SK-N-SH (cell line): Measurements from ENCODE around the gene TJP1. TPM values are rescaled to one million over a fixed set of nuclear protein-coding genes. Genes with fewer than 3 reads are reported as not detected.

ENCODE experiments used
- CTCF ChIA-PET: fragments of 300-600, 350-600 bp; formaldehyde crosslinking; extraction: SDS; loops from one replicate; lab custom pipeline; 2021; lab: Yijun Ruan, JAX
- POLR2A ChIA-PET: fragments of 350-600 bp; sonication (Branson Sonifier 250); formaldehyde crosslinking; extraction: SDS; loops from one replicate; lab custom pipeline; 2020; ENCODE audit warnings: antibody characterized with exemption, inconsistent platforms; lab: Yijun Ruan, JAX
- DNase-seq: peaks from one replicate; pipeline ENCODE4 v3.0.0; 2012
- H2AFZ ChIP-seq: fragments of 200-600 bp; sonication (generic); 2 replicates; pipeline ENCODE4 v1.8.1; 2016; ENCODE audit warnings: antibody characterized with exemption, mild to moderate bottlenecking, low read depth
- H3F3A ChIP-seq: fragments of 200-600 bp; sonication (generic); replicated peaks from 2 replicates; pipeline ENCODE3; 2016; ENCODE audit warnings: antibody characterized with exemption, mild to moderate bottlenecking; ENCODE audit not compliant: insufficient read depth
- H3K27ac ChIP-seq, 2 experiments: fragments of 200-500 bp in 1 of 2; fragments of 200-600 bp in 1 of 2; sonication (Bioruptor generic) in 1 of 2; sonication (generic), shearing (Covaris generic) in 1 of 2; 2 replicates each; pipeline versions ENCODE4 v1.5.1 to v1.6.1; 2014 to 2016; ENCODE audit warnings: low read depth in 2 of 2, inconsistent platforms in 1 of 2, low read length in 1 of 2, mild to moderate bottlenecking in 1 of 2, mixed read lengths in 1 of 2
- H3K27me3 ChIP-seq: fragments of 200-600 bp; sonication (generic), shearing (Covaris generic); 2 replicates; pipeline ENCODE4 v1.6.1; 2016; ENCODE audit warnings: mixed run types; ENCODE audit not compliant: insufficient read depth
- H3K36me3 ChIP-seq, 2 experiments: fragments of 200-500 bp in 1 of 2; fragments of 200-600 bp in 1 of 2; sonication (Bioruptor generic) in 1 of 2; sonication (generic) in 1 of 2; replicated peaks in 1 of 2; 2 replicates each; pipeline versions ENCODE3 to v1.5.1; 2014 to 2016; ENCODE audit warnings: low read length in 1 of 2, mild to moderate bottlenecking in 1 of 2; ENCODE audit not compliant: insufficient read depth in 2 of 2, control insufficient read depth in 1 of 2
- H3K4me1 ChIP-seq, 2 experiments: fragments of 200-500 bp in 1 of 2; fragments of 200-600 bp in 1 of 2; sonication (Bioruptor generic) in 1 of 2; sonication (generic), shearing (Covaris generic) in 1 of 2; 2 replicates each; pipeline versions ENCODE4 v1.5.1 to v1.6.1; 2014 to 2016; ENCODE audit warnings: low read depth in 1 of 2, low read length in 1 of 2, mixed run types in 1 of 2; ENCODE audit not compliant: insufficient read depth in 2 of 2, control insufficient read depth in 1 of 2
- H3K4me2 ChIP-seq: fragments of 200-600 bp; sonication (generic), shearing (Covaris generic); 2 replicates; pipeline ENCODE4 v1.6.1; 2017; ENCODE audit warnings: mixed run types
- H3K4me3 ChIP-seq, 2 experiments: fragments of 200-500 bp in 1 of 2; fragments of 200-600 bp in 1 of 2; sonication (Bioruptor generic) in 1 of 2; sonication (generic), shearing (Covaris generic) in 1 of 2; 2 replicates each; pipeline versions ENCODE4 v1.5.1 to v1.8.1; 2014 to 2016; ENCODE audit warnings: low read depth in 2 of 2, inconsistent platforms in 1 of 2, low read length in 1 of 2, mild to moderate bottlenecking in 1 of 2, mixed read lengths in 1 of 2, moderate library complexity in 1 of 2
- H3K79me2 ChIP-seq: fragments of 200-600 bp; sonication (generic); 2 replicates; pipeline ENCODE4 v1.8.1; 2017; ENCODE audit warnings: mild to moderate bottlenecking; ENCODE audit not compliant: insufficient read depth
- H3K9ac ChIP-seq: fragments of 200-600 bp; sonication (generic); 2 replicates; pipeline ENCODE4 v1.6.1; 2017; ENCODE audit warnings: mixed run types
- H3K9me2 ChIP-seq: fragments of 200-600 bp; sonication (generic); 2 replicates; pipeline ENCODE4 v1.6.1; 2017; ENCODE audit warnings: mixed run types
- H3K9me3 ChIP-seq: fragments of 200-600 bp; sonication (generic); 2 replicates; pipeline ENCODE4 v1.6.1; 2017; ENCODE audit warnings: mixed run types, mild to moderate bottlenecking, moderate library complexity
- H4K20me1 ChIP-seq: fragments of 200-600 bp; sonication (generic); 2 replicates; pipeline ENCODE4 v1.6.1; 2017; ENCODE audit warnings: mild to moderate bottlenecking, mixed run types; ENCODE audit not compliant: insufficient read depth
- ELF1 ChIP-seq: IDR thresholded peaks from 2 replicates; pipeline ENCODE4 v1.4.0; 2012
- EP300 ChIP-seq, 2 experiments: IDR thresholded peaks; 2 replicates each; pipeline versions ENCODE4 v1.4.0 to v1.6.1; 2012; ENCODE audit warnings: borderline replicate concordance in 1 of 2, low read depth in 1 of 2, low read length in 1 of 2
- FOSL2 ChIP-seq: IDR thresholded peaks from 2 replicates; pipeline ENCODE4 v1.4.0; 2012; ENCODE audit warnings: low read depth, mild to moderate bottlenecking, moderate library complexity, borderline replicate concordance
- FOXJ3 ChIP-seq: sonication (generic); formaldehyde crosslinking; IDR thresholded peaks from 2 replicates; pipeline ENCODE4 v1.5.1; 2020; ENCODE audit warnings: mild to moderate bottlenecking, missing genetic modification reagents
- FOXM1 ChIP-seq: IDR thresholded peaks from 2 replicates; pipeline ENCODE4 v1.4.0; 2012; ENCODE audit warnings: low read depth, mild to moderate bottlenecking
- GATA2 ChIP-seq: sonication (generic); formaldehyde crosslinking; IDR thresholded peaks from 2 replicates; pipeline ENCODE4 v1.5.0; 2020; ENCODE audit warnings: mild to moderate bottlenecking, missing genetic modification reagents
- IRF3 ChIP-seq: fragments of 150-350 bp; IDR thresholded peaks from 2 replicates; pipeline ENCODE4 v1.6.1; 2016; ENCODE audit warnings: mild to moderate bottlenecking, low read depth, low read length
- MEF2A ChIP-seq: IDR thresholded peaks from 2 replicates; pipeline ENCODE4 v1.4.0; 2012; ENCODE audit warnings: low read depth, borderline replicate concordance
- MXI1 ChIP-seq: IDR thresholded peaks from 2 replicates; pipeline ENCODE4 v1.6.1; 2012; ENCODE audit warnings: mild to moderate bottlenecking, low read depth, low read length, improper control_type of control experiment
- NFIC ChIP-seq: IDR thresholded peaks from 2 replicates; pipeline ENCODE4 v1.4.0; 2012; ENCODE audit warnings: borderline replicate concordance
- RAD21 ChIP-seq: IDR thresholded peaks from 2 replicates; pipeline ENCODE4 v1.6.1; 2012; ENCODE audit warnings: mild to moderate bottlenecking, low read length
- RCOR1 ChIP-seq: fragments of 150-350 bp; IDR thresholded peaks from 2 replicates; pipeline ENCODE4 v1.6.1; 2017; ENCODE audit warnings: antibody characterized with exemption, low read length
- SIN3A ChIP-seq: IDR thresholded peaks from 2 replicates; pipeline ENCODE4 v1.6.1; 2012; ENCODE audit warnings: low read depth, mild to moderate bottlenecking, low read length, moderate library complexity, borderline replicate concordance
- TCF12 ChIP-seq: IDR thresholded peaks from 2 replicates; pipeline ENCODE4 v1.4.0; 2012
- WGBS: methylation state at CpG from one replicate; pipeline ENCODE4 v1.1.6; 2017; ENCODE audit warnings: low lambda C conversion rate; 5-methylcytosine and 5-hydroxymethylcytosine counted together
- polyA plus RNA-seq, 3 experiments: library from polyadenylated mRNA; depleted of rRNA; stranded (reverse); fragments of >200 nt; gene quantifications; 2 replicates each; pipeline ENCODE4 v1.2.3, GENCODE V29; 2012
- TF ChIP-seq, protein P1 (sequence below): fragments of 150-350 bp; IDR thresholded peaks from 2 replicates; pipeline ENCODE4 v1.6.1; 2017; ENCODE audit warnings: antibody characterized with exemption, low read length, low read depth, borderline replicate concordance
- TF ChIP-seq, protein P2 (sequence below): IDR thresholded peaks from 2 replicates; pipeline ENCODE4 v1.4.0; 2012; ENCODE audit warnings: low read depth
- TF ChIP-seq, protein P3 (sequence below): fragments of 200-600 bp; sonication (generic); IDR thresholded peaks from 2 replicates; pipeline ENCODE4 v1.6.1; 2017; ENCODE audit warnings: antibody characterized with exemption, mild to moderate bottlenecking, moderate library complexity

TJP1 gene
- polyA plus RNA-seq, 1 of the 3 experiments (the other 2 are of a cell fraction), result 17.5 TPM

GRCh38 chr15:29692527-29692926 is 129.7 kb downstream of the TJP1 start:
- 79% methylated on average over 2 of the region's 2 CpGs for WGBS
- CTCF ChIA-PET, result interaction anchor here (1.0 kb wide), 1 partner anchor 22 kb away, joined by 3 read pairs; no protein-coding TSS in a partner anchor

DNA sequence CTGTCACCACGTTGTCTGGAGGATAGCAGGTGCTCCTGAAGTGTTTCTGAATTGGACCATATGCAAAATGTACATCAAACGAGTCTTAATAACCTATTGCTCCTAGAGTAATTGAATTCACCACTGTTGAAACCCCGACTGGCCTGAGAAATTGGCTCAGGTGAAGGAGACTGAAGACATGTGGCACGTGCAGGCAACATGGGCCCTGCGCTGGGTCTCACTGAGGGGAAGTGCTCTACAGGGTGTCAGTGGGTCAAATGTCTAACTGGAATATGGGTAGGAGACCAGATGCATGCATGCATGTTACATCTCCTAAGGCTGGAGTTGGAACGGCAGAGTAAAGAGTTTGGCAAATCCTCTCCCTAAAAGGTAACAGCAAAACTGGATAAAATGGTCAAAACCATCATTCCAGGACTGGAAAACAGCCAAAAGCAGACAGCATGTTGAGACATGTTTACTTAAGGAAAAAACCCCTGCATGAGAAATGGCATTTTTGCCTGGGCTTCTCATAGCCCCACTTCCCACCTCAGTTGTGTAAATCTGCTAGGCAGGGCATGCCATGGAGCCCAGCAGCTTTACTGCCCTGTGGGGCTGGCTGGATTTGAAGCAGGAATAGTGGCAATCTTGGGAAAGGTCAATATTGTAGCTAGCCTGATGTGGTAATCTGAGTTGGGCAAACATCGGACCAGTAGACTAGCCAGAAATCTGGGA is 131.3 kb downstream of the TJP1 start:
- no peak for DNase-seq
- no peaks in the 10 kb centered on the region for H3K9me3 ChIP-seq
- H3K27ac ChIP-seq, result no peak overlapping the region; a peak in 1 of 4 replicates
- H4K20me1 ChIP-seq, result no peaks in the 10 kb centered on the region
- no peaks in the 10 kb centered on the region for H3K27me3 ChIP-seq
- no peak overlapping the region for H2AFZ ChIP-seq
- no peak overlapping the region for H3K4me3 ChIP-seq
- no peak overlapping the region for H3K4me2 ChIP-seq
- peaks cover 0 to 10% of the 10 kb centered on the region in 2 experiments for H3K36me3 ChIP-seq
- ChIA-PET CTCF (no interaction called here), POLR2A (no interaction called here)
- peaks cover 34% of the 10 kb centered on the region for H3F3A ChIP-seq
- 91% methylated on average over 7 of the region's 7 CpGs for WGBS
- H3K79me2 ChIP-seq, result no peaks in the 10 kb centered on the region
- H3K4me1 ChIP-seq, result peaks cover 11 to 16% of the 10 kb centered on the region in 2 experiments; a peak in 3 of 4 replicates
- TF ChIP-seq TCF12, result no peak
- no peak for TF ChIP-seq MXI1
- no peak for TF ChIP-seq FOXM1
- no peak for TF ChIP-seq SIN3A
- TF ChIP-seq FOSL2, result no peak
- no peak for TF ChIP-seq IRF3
- no peak for TF ChIP-seq FOXJ3 (CRISPR knock-in tag)
- no peak for TF ChIP-seq RAD21
- TF ChIP-seq, protein P1, sequence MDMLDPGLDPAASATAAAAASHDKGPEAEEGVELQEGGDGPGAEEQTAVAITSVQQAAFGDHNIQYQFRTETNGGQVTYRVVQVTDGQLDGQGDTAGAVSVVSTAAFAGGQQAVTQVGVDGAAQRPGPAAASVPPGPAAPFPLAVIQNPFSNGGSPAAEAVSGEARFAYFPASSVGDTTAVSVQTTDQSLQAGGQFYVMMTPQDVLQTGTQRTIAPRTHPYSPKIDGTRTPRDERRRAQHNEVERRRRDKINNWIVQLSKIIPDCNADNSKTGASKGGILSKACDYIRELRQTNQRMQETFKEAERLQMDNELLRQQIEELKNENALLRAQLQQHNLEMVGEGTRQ, result no peak
- no peak for TF ChIP-seq RCOR1
- TF ChIP-seq ELF1, result no peak
- no peak for TF ChIP-seq MEF2A
- TF ChIP-seq, protein P2, sequence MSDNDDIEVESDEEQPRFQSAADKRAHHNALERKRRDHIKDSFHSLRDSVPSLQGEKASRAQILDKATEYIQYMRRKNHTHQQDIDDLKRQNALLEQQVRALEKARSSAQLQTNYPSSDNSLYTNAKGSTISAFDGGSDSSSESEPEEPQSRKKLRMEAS, result no peak
- TF ChIP-seq EP300 (IDR thresholded peaks at IDR 0.05; ENCODE audit: borderline replicate concordance in 1 of 2, low read depth in 1 of 2, low read length in 1 of 2), result no peak
- no peak for TF ChIP-seq GATA2 (CRISPR knock-in tag)
- TF ChIP-seq NFIC, result no peak
- no peak overlapping the region for H3K9ac ChIP-seq
- no peaks in the 10 kb centered on the region for H3K9me2 ChIP-seq

More at GRCh38 chr15:29692527-29692926, 129.7 kb downstream of the TJP1 start:
- Histone ChIP-seq H3K4me2 (no peak overlapping the region), H3K79me2 (no peaks in the 10 kb centered on the region), H3F3A (peaks cover 22% of the 10 kb centered on the region), H3K9me2 (no peaks in the 10 kb centered on the region), H4K20me1 (no peaks in the 10 kb centered on the region), H3K4me3 (no peak overlapping the region), H3K36me3 (peaks cover 3 to 13% of the 10 kb centered on the region in 2 experiments), H3K9ac (no peak overlapping the region), H3K9me3 (no peaks in the 10 kb centered on the region), H3K4me1 (peaks cover 5 to 16% of the 10 kb centered on the region in 2 experiments; a peak in 2 of 4 replicates), H3K27me3 (no peaks in the 10 kb centered on the region), H2AFZ (no peak overlapping the region), H3K27ac (no peak overlapping the region)
- DNase-seq, result no peak
- TF ChIP-seq RAD21 (peak; percentile 16; the same call in 1 of the 2 replicates), IRF3 (no peak)
- TF ChIP-seq, protein P3, sequence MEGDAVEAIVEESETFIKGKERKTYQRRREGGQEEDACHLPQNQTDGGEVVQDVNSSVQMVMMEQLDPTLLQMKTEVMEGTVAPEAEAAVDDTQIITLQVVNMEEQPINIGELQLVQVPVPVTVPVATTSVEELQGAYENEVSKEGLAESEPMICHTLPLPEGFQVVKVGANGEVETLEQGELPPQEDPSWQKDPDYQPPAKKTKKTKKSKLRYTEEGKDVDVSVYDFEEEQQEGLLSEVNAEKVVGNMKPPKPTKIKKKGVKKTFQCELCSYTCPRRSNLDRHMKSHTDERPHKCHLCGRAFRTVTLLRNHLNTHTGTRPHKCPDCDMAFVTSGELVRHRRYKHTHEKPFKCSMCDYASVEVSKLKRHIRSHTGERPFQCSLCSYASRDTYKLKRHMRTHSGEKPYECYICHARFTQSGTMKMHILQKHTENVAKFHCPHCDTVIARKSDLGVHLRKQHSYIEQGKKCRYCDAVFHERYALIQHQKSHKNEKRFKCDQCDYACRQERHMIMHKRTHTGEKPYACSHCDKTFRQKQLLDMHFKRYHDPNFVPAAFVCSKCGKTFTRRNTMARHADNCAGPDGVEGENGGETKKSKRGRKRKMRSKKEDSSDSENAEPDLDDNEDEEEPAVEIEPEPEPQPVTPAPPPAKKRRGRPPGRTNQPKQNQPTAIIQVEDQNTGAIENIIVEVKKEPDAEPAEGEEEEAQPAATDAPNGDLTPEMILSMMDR, result peak; percentile 19
- POLR2A ChIA-PET, result interaction anchor here (0.7 kb wide), 1 partner anchor 241 kb away, joined by 3 read pairs; no protein-coding TSS in a partner anchor
